ENCODE data around the gene CSNK1D.

- TF ChIP-seq CTCF (IDR thresholded peaks at IDR 0.05; ENCODE audit: low read depth, low read length) (no peak), EZH2phosphoT487 (IDR thresholded peaks at IDR 0.05; ENCODE audit: low read depth) (no peak)
These were observed 25.3 kb upstream of the CSNK1D start for GRCh38 chr17:82298538-82299421.
